Natural killer cell treated with Interleukin-12 subunit alpha and Interleukin-12 subunit beta and Interleukin-15 and Interleukin-18, amount 100 ng/mL, for 72 hours (primary cell): ENCODE results near the gene RFX7. TPM values are rescaled to one million over a fixed set of nuclear protein-coding genes. Genes with fewer than 3 reads are reported as not detected.

Experiments used
- ATAC-seq, 2 donors: fragments of 150-1000 bp; cut with Tn5 transposase in 1 of 2; sonication (Bioruptor Pico), chemical (Tn5 transposase) in 1 of 2; 2 replicates each; pipeline ENCODE4 v1.10.0; 2021
- DNase-seq: peaks from one replicate; pipeline ENCODE4 v3.0.0; 2022; ENCODE audit warnings: low spot score
- H3K27ac Mint-ChIP-seq, 2 donors: 1 replicate in 1 of 2; 2 replicates in 1 of 2; pipeline ENCODE4 v1.8.0; 2022; ENCODE audit warnings: mixed read lengths in 2 of 2, mild to moderate bottlenecking in 1 of 2, moderate library complexity in 1 of 2
- H3K27me3 Mint-ChIP-seq, 2 donors: 1 replicate in 1 of 2; 2 replicates in 1 of 2; pipeline ENCODE4 v1.8.0; 2022; ENCODE audit warnings: mixed read lengths in 2 of 2
- H3K36me3 Mint-ChIP-seq: one replicate; pipeline ENCODE4 v1.8.0; 2022; ENCODE audit warnings: mixed read lengths
- H3K4me1 Mint-ChIP-seq, 2 donors: 1 replicate in 1 of 2; 2 replicates in 1 of 2; pipeline ENCODE4 v1.8.0; 2022; ENCODE audit warnings: low read depth in 2 of 2, mixed read lengths in 2 of 2, mild to moderate bottlenecking in 1 of 2
- H3K4me3 Mint-ChIP-seq: one replicate; pipeline ENCODE4 v1.8.0; 2022; ENCODE audit warnings: mixed read lengths
- H3K9me3 Mint-ChIP-seq: 2 replicates; pipeline ENCODE4 v1.8.0; 2022; ENCODE audit warnings: mixed read lengths
- total RNA-seq, 2 donors: library from RNA; stranded (reverse); gene quantifications; one replicate each; pipeline ENCODE4 v1.2.3, GENCODE V29; 2022

RFX7 gene
- total RNA-seq, 2 donors from 2014 or later, result 19.5 to 28.1 TPM

DNA sequence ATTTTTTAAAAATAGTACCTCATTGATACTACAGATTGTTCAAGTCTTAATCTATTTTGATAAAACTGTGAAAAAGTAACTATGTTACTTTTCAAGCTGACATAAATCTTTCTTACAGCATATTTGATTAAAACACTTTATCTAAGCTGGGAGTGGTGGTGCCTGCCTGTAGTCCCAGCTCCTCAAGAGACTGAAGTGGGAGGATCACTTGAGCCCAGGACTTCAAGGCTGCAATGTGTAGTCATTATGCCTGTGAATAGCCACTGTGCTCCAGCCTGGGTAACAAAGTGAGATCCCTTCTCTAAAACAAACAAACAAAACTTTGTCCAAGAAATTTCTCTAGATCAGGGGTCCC is 190.7 kb downstream of the RFX7 start:
- no peaks in the 10 kb centered on the region for H3K9me3 Mint-ChIP-seq
- H3K4me3 Mint-ChIP-seq, result no peak overlapping the region
- H3K27me3 Mint-ChIP-seq, result no peaks in the 10 kb centered on the region
- H3K4me1 Mint-ChIP-seq, result peaks cover 0 to 3% of the 10 kb centered on the region in 2 donors
- H3K36me3 Mint-ChIP-seq, result no peaks in the 10 kb centered on the region
- H3K27ac Mint-ChIP-seq, result no peak overlapping the region
- DNase-seq (no peak), ATAC-seq (no peak)

GRCh38 chr15:56052395-56053045 is 191.2 kb downstream of the RFX7 start:
- Mint-ChIP-seq H3K36me3 (no peaks in the 10 kb centered on the region), H3K4me3 (no peak overlapping the region), H3K27me3 (no peaks in the 10 kb centered on the region), H3K9me3 (no peaks in the 10 kb centered on the region), H3K27ac (no peak overlapping the region), H3K4me1 (peaks cover 0 to 3% of the 10 kb centered on the region in 2 donors)
- DNase-seq (no peak), ATAC-seq (no peak)

GRCh38 chr15:56051676-56052075 is 192.0 kb downstream of the RFX7 start:
- ATAC-seq, result no peak
- Mint-ChIP-seq H3K4me1 (peaks cover 0 to 3% of the 10 kb centered on the region in 2 donors), H3K4me3 (no peak overlapping the region)

DNA sequence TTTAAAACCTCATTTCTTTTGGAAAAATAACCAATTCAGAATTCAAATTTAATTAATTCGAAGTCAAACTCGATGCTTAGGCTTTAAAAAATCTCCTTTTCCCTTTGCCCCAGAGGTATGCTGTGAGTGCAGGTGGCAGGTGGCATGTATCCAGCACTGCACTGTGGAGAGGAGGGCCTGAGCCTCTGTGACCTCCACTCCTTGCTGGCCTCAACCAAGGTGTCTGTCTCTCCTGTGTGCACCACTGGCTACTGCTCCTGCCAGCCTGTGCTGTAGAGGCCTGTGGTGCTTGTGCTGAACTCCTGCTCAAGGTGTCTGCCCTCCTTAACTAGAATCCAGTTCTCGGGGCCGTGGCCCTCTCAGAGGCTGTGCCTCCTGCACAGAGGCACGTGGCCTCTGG is 194.1 kb downstream of the RFX7 start:
- no peak overlapping the region for H3K27ac Mint-ChIP-seq
- H3K4me3 Mint-ChIP-seq, result no peak overlapping the region
- DNase-seq, result no peak
- peaks cover 0 to 3% of the 10 kb centered on the region in 2 donors for H3K4me1 Mint-ChIP-seq
- no peaks in the 10 kb centered on the region for H3K36me3 Mint-ChIP-seq
- H3K27me3 Mint-ChIP-seq, result no peaks in the 10 kb centered on the region
- H3K9me3 Mint-ChIP-seq, result peaks cover 3% of the 10 kb centered on the region
- ATAC-seq, result peak in 1 of 2 donors; percentile 64

More at GRCh38 chr15:56051676-56052075, 192.0 kb downstream of the RFX7 start:
- Mint-ChIP-seq H3K36me3 (no peaks in the 10 kb centered on the region), H3K27ac (no peak overlapping the region), H3K27me3 (no peaks in the 10 kb centered on the region), H3K9me3 (no peaks in the 10 kb centered on the region)
- no peak for DNase-seq

DNA sequence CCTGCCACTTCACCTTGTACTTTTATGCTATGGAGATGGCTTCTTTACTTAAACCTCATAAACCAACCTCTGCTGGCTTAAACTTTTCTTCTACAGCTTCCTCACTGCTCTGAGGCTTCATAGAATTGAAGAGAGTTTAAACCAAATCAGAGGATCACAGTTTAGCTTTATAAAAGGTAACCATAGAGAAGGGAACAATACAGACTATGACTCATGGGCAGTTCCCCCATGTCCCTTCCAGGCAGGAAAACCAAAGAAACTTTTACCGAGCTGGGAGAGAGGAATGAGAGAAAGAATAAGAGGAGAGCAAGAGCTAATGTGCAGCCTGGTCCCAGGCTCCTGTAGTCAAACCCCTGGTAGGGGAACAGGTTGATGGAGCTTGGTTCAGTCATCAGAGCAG is 196.3 kb downstream of the RFX7 start:
- no peaks in the 10 kb centered on the region for H3K27me3 Mint-ChIP-seq
- H3K36me3 Mint-ChIP-seq, result peaks cover 7% of the 10 kb centered on the region
- H3K9me3 Mint-ChIP-seq, result peaks cover 7% of the 10 kb centered on the region
- H3K4me1 Mint-ChIP-seq, result peaks cover 19 to 20% of the 10 kb centered on the region in 2 donors
- DNase-seq, result no peak
- ATAC-seq, result no peak
- H3K27ac Mint-ChIP-seq, result no peak overlapping the region
- no peak overlapping the region for H3K4me3 Mint-ChIP-seq

DNA sequence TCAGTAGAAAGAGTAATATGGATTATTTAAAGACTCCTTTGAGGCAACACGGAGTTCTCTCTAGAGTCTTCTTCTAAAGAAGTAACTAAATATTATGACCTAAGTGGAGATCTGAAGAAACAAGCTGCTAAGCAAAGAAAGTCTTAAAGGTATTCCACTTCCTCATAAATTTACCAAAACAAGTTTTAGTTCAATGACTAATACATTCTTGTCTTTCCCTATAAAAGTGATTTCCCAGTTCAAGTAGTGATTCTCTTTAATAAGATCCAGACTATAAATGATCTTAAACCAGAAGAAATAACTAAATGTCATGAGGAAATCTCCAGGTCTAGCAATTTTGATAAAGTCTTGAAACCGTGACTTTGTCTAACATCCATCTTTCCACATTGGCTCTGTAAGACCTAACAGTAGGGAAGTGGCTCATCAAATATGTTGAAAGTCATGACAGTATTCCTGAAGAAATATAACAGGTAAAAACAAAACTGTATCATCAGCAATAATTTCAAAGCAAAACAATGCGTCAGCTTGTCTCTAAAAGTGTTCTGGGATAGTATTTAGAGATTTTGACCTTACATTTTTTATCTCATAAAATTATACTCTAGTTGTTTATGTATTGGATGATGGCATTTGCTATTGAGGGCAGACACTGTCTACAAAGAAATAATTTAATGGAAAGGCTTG is 198.5 kb downstream of the RFX7 start:
- no peak for ATAC-seq
- Mint-ChIP-seq H3K36me3 (peaks cover 7% of the 10 kb centered on the region), H3K9me3 (peaks cover 7% of the 10 kb centered on the region), H3K27ac (no peak overlapping the region), H3K4me1 (peaks cover 22 to 30% of the 10 kb centered on the region in 2 donors), H3K4me3 (no peak overlapping the region), H3K27me3 (no peaks in the 10 kb centered on the region)
- no peak for DNase-seq

DNA sequence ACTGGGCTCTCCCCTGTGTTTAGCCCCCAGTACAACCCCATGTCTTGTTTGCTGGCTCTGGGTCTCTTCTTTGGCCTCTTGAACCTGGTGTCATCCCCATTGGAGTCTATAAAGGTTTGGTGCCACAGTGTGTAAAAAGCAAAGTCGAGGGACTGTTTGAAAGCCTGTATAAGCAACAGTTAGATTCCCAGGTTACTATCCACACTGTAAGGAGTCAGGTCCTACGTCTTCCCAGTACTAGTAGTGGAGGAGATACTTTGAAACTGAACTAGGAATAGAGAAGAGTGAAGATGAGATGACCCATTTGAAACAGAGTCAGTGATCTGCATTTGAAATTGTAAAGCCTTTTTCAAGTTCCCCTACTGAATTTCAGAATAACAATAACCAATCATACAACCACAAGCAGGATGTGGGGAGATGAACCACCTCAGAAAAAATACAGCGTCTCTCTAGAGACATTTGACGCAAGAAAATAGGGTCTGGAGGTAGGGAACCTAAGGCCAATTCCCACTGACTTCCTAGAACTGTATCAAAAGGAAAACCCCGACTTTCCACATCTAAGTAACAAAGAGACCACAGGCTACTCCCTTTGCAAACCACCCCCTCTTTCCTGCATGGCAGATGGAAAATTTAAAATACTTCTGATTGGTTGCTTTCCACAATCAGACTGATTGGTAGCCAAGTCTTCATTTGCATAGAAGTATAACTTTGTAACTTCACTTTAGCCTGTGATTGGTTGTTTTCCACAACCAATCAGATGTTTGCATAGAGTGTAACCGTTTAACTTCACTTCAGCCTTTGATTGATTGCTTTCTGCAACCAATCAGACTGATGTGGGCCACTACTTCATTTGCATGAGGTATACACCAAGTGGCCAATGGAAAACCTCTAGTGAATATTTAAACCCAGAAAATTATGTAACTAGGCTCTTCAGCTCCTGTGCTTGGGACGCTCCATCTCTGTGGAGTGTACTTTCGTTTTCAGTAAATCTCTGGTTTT is 200.4 kb downstream of the RFX7 start:
- Mint-ChIP-seq H3K36me3 (peaks cover 7% of the 10 kb centered on the region), H3K9me3 (peaks cover 7% of the 10 kb centered on the region), H3K27me3 (peaks cover 0 to 2% of the 10 kb centered on the region in 2 donors), H3K4me1 (peaks cover 27 to 34% of the 10 kb centered on the region in 2 donors), H3K27ac (peak overlapping the region; percentile 78 to 94), H3K4me3 (peak overlapping the region; percentile 77)
- DNase-seq (peak; percentile 70), ATAC-seq (peak; percentile 83 to 85)

- peaks cover 0 to 2% of the 10 kb centered on the region in 2 donors for H3K27me3 Mint-ChIP-seq
- peaks cover 7% of the 10 kb centered on the region for H3K9me3 Mint-ChIP-seq
- peaks cover 7% of the 10 kb centered on the region for H3K36me3 Mint-ChIP-seq
- ATAC-seq, result no peak
- no peak for DNase-seq
- H3K4me3 Mint-ChIP-seq, result peak overlapping the region; percentile 77
- peak overlapping the region; percentile 78 to 94 for H3K27ac Mint-ChIP-seq
- peaks cover 33 to 34% of the 10 kb centered on the region in 2 donors for H3K4me1 Mint-ChIP-seq
Measured at GRCh38 chr15:56042498-56042897, 201.2 kb downstream of the RFX7 start.

- no peak for DNase-seq
- H3K4me3 Mint-ChIP-seq, result peak overlapping the region; percentile 77
- H3K27ac Mint-ChIP-seq, result peak overlapping the region; percentile 78 to 94
- peaks cover 7% of the 10 kb centered on the region for H3K9me3 Mint-ChIP-seq
- peaks cover 7% of the 10 kb centered on the region for H3K36me3 Mint-ChIP-seq
- ATAC-seq, result no peak
- peaks cover 2% of the 10 kb centered on the region in 2 donors for H3K27me3 Mint-ChIP-seq
- peaks cover 33 to 34% of the 10 kb centered on the region in 2 donors for H3K4me1 Mint-ChIP-seq
Measured at GRCh38 chr15:56042031-56042430, 201.6 kb downstream of the RFX7 start.

DNA sequence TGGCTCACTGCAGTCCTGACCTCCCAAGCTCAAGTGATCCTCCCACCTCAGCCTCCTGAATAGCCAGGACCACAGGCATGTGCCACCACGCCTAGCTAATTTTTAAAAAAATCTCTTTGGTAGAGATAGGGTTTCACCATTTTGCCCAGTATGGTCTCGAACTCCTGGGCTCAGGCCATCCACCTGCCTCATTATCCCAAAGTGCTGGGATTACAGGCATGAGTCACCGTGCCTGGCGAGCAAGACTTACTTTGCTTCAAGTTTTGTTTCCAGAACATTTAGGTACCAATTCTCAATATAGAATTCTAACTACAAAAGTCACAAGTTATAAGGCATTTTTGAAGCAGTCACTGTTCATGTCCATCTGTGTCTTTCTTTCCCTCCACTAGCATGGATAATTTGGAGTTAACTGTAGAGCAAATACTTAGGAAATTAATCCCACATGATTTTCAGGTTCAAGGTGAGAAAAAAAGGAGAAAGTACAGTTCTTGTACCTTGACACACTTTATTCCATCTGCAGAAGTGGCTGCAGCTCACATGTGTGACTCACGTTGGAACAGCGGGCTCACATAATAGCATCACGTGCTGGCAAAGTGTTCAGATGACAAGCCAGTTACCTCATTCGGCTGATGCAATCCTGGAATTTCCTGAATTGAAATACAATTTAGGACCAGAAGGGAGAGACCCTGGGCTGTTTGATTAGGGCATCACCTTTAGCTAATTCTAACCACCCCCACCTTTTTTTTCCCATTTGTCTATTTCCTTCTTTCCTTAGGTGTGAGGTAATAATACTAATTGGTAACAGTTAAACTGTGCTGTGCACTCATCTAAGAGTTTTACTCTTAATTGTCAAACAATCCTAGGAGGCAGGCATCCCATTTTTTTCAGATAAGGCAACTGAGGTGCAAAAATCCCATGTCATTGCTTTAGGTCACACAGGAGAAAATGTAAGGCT is 203.3 kb downstream of the RFX7 start:
- Mint-ChIP-seq H3K36me3 (peaks cover 7% of the 10 kb centered on the region), H3K27ac (peak overlapping the region in 1 of 2 donors; percentile 59), H3K4me3 (no peak overlapping the region), H3K27me3 (peaks cover 5 to 7% of the 10 kb centered on the region in 2 donors), H3K4me1 (peaks cover 33 to 34% of the 10 kb centered on the region in 2 donors), H3K9me3 (peaks cover 7% of the 10 kb centered on the region)
- ATAC-seq (peak in 1 of 2 donors; percentile 44), DNase-seq (no peak)

GRCh38 chr15:56038707-56039106 is 205.0 kb downstream of the RFX7 start:
- no peak for ATAC-seq
- H3K36me3 Mint-ChIP-seq, result peaks cover under 1% of the 10 kb centered on the region

DNA sequence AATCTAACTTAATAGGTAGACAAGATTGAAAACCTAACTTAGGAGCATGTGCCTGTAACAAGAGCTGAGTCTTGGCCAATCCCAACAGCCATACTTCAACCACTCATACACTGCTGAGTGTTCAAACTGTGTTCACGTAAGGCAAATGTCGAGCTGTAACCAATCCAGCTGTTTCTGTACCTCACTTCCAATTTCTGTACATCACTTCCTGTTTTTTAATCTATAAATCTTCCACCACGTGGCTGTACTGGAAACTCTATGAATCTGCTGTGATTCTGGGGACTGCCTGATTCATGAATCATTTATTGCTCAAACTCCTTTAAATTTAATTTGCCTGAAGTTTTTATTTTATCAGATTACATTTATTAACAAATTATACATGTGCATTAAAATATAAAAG is 205.7 kb downstream of the RFX7 start:
- H3K36me3 Mint-ChIP-seq, result no peaks in the 10 kb centered on the region
- H3K9me3 Mint-ChIP-seq, result peaks cover 5% of the 10 kb centered on the region
- peak overlapping the region in 1 of 2 donors; percentile 49 for H3K27ac Mint-ChIP-seq
- no peak overlapping the region for H3K4me3 Mint-ChIP-seq
- peaks cover 29 to 31% of the 10 kb centered on the region in 2 donors for H3K4me1 Mint-ChIP-seq
- ATAC-seq (no peak), DNase-seq (no peak)
- H3K27me3 Mint-ChIP-seq, result peaks cover 5 to 7% of the 10 kb centered on the region in 2 donors

More at GRCh38 chr15:56038707-56039106, 205.0 kb downstream of the RFX7 start:
- Mint-ChIP-seq H3K27ac (peak overlapping the region in 1 of 2 donors; percentile 49), H3K4me3 (no peak overlapping the region), H3K4me1 (peaks cover 35 to 38% of the 10 kb centered on the region in 2 donors), H3K27me3 (peaks cover 5 to 7% of the 10 kb centered on the region in 2 donors), H3K9me3 (peaks cover 7% of the 10 kb centered on the region)
- no peak for DNase-seq
